ENCODE measurements around the gene PIK3R4.

The PIK3R4 gene

DNA sequence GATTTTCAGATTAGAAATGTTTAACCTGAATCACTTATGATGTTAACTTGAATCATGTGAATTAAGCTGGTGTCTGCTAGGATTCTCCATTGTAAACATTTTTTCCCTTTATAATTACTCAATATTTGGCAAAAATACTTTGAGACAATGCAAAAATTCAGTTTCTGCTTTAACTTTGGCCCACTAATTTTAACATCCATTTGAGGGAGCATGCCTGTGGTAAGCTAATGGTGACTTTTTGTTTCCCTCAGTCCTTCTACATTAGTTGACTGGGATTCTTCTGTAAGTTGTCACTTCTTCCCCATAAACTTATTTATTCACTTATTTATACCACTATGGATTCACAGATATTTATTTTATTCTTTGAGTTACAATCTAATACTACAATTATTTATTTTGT is 59.3 kb downstream of the PIK3R4 start:
- DNase-seq = no peak

DNA sequence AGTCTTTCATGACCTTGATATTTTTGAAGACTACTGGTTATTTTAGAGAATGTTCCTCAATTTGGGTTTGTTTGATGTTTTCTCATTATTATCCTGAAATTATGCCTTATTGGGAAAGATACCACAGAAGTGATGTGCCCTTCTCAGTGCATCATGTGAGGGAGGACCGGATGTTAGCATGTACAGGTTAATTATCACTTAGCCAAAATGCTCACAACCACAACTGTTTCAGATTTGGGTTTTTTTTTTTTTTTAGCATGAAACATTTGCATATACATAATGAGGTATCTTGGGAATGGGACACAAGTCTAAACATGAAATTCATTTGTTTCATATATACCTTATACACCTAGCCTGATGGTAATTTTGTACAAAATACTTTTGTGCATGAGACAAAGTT is 59.8 kb downstream of the PIK3R4 start:
- no peak for DNase-seq

DNA sequence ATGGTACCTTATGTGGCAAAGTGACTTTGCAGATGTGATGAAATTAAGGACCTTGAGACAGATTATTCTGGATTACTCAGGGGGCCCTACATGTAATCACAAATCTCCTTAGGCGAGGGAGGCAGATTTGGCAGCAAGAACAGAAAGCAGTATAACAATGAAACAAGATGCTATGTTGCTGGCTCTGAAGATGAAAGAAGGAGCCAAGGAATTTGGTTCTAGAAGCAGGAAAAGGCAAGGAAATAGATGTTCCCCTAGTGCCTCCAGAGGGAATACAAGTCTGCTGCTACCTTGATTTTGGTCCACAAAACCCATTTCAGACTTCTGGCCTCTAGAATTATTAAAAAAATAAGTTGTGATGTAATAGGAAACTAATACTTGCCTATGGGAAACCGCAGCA is 64.5 kb downstream of the PIK3R4 start:
- no peak for DNase-seq

DNA sequence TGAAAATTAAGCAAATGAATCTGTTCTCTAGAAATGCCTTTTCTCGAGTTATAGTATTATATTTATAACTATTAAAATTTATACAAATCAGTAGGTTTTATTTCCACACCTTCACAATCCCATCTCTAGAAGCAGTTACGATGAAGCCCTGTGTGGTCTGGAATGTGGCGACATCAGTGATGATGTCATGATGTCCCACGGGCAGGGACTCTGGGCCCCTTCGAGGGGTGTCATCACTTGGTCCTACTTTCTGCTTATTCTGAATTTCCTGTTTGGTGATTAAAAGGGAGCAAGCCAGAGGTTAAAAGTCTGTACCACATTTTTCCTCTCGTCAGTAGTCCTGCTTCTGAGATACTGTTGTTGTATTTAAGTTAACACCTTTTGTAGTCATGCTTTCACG is 67.4 kb downstream of the PIK3R4 start:
- DNase-seq = no peak

DNA sequence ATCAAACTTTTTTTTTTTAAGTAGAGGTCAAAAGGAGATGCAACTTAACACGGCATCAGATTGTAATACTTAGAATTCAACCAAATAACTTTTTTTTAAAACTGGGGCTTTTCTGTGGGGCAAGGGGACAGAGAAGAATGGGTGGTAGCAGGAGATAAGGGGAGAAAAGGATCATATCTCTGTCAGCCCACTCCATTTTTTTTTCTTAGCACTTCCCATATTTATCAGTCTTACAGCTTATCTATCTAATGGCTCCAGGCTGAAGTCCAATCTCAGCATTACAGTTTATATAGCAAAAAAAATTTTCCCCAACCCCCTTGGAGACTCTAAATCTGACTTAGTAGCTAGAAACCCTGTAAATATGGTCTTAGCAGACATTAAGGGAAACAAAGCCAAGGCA is 69.3 kb downstream of the PIK3R4 start:
- DNase-seq = no peak

DNA sequence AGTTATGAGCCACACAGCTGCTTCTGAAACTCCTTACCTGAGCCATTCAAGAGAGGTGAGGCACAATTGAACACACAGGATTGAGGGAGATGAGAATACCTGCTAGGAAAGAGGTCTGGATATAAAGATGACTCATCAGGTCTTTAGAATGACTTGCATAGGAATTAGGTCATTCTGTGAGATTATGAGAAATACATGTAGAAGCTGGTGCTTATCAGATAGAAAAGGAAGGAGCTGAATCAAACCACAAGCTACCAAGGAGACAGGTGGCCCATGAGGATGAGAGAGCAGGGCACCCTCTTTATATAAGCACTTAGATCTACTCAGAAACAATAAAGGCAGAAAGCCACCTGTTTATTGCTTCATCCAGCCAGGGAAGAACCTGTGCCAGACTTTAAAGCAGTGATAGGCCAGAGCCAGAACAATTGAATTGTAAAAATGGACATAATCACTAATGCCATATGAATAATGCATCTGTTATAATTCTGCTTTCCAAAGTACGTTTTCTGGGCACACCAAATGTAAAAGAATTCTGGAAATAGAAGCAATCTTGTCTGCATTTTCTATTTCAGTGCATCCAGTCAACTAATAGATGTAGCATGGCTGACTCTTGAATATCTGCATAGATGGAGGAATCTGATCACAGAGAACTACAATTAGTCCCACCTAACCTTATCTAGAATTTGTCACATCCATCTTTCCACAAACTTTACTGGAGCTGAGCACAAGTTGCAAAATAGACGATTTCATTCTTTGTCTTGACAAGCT is 74.9 kb downstream of the PIK3R4 start:
- DNase-seq = no peak

DNA sequence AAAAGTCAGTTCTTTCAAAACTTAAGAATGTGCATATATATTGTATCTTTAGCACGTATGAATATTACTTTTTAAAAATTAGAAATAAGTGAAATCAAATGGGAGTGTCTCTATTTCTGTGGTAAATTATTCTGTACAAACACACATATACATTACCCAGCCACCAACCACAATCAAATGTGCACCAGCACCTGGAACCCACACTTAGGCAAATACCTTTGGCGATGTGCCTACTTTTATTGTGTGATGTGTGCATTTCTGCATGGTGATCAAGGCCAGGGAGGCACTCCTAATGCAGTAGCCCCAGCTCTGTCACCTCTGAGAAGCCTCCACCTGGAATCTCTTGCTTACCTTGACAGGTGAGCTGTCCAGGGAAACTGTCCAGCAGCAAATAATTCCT is 76.9 kb downstream of the PIK3R4 start:
- no peak for DNase-seq

DNA sequence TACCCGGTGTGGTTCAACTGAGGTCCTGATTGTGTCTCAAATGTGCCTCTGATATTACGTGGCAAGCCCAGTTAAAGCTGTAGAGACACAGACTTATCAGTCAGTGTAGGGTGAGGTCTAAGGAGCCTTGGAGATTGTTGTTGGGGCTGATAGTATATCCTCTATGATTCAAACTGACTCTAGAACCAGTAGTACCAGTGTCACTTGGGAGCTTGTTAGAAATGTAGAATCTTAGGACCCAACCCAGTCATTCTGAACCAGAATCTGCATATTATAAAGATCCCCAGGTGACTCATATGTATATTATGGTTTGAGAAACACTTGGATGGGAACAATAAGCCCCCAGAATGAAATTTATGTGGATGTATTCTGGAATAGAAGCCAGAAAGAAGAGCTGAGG is 83.5 kb downstream of the PIK3R4 start:
- no peak for DNase-seq

DNA sequence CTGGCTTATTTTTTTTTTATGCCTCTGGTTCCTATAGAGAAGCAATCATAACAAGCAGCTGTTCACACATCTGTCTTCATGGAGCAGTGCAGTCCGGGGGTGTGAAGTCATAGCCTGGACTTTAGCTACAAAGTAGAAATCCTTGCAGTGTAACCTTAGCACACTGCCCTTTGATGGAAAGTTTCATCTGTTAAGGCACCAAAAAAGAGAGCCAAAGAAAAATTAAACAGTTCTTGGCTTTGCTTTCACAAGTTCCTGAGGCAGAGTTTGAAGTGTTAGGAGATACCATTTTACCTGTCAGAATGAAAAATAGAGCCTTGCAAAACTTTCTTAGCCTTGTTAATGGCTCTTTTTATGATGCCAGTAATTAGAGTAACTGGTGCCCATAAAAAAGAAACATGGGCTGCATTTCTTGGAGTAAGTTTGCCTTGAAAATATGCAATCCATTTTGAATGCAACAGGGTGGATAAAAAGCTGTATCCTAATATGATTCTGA is 84.1 kb downstream of the PIK3R4 start:
- DNase-seq = no peak

DNA sequence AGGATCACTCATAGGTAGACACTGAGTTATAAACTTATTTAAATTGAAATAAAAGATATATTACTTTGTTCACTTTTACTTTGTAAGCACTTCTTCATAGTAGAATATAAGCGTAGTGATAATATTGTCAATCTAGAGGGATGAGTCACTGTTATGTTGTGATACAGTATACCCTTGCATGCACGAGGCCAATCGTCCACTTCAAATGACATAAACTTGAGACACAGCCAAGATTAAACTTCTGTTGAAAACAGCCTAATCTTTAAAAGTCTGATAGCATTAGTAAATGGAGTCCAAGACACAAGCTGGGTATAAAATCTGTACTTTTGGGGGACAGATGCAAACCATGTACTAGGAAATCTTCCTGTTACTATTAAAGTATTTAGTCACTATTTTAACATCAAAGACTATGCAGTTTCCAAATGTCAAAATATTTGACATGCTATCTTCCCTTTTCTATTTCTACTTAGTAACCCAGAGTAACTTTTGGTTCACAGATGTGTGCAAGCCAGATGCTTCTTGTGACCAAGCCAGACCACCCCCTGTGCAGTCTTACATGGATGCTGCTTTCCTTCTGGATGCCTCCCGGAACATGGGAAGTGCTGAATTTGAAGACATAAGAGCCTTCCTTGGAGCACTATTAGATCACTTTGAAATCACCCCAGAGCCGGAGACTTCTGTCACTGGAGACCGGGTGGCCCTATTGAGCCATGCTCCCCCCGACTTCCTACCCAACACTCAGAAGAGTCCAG is 85.3 kb downstream of the PIK3R4 start:
- DNase-seq = no peak

DNA sequence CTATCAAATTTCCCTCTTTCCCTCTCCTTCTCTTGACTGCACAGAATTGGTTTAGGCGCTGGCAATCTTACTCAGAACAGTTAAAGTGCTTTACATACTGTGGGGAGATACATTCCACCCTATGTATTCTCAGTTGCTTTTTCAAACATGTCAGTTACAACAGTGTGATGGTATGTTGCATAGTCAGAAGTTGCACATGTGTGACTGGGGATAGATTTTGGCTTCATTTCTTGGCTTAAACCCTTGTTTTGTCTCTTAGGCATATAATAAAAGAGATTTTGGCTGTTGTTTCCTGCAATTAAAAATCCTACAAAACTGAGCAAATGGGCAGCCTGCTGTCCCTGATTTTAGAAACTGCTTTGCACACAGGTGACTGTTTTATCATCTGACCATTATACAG is 86.7 kb downstream of the PIK3R4 start:
- DNase-seq = no peak

DNA sequence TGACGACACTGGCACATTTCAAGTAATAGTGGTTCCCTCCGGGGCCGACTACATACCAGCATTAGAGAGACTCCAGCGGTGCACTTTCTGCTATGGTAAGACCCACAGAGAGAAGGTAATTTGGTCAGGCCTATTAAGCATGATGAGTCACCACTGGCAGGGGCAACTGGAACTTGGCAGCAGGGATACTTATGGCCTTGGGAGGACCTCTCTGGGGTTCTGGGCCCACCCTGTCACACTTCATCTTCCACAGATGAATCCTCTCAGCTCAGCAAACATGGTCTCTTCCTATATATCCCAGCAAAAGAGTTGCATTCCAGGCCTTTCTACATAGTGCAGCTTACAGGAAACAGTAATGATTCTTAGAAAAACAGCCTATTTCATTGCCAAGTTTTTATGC is 88.0 kb downstream of the PIK3R4 start:
- no peak for DNase-seq

DNA sequence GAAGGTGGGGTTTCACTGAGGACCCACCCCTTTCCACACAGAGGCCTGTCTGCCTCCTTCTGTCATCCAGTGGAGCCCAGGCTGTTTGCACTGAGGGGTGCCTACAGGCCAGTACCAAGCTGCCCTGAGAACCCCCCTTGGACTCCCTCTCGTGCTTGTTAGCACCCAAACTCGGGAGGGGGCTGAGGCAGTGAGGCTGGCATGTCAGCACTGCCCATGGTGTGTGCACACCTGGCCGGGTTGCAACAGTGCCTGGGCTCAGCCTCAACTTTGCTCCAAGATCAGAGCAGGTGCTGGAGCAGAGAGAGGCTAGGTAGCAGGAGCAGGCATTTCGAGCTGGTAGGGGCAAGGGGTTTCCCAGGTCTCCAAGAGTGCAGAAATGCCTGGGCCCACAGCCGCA is 90.0 kb downstream of the PIK3R4 start:
- no peak for DNase-seq

DNA sequence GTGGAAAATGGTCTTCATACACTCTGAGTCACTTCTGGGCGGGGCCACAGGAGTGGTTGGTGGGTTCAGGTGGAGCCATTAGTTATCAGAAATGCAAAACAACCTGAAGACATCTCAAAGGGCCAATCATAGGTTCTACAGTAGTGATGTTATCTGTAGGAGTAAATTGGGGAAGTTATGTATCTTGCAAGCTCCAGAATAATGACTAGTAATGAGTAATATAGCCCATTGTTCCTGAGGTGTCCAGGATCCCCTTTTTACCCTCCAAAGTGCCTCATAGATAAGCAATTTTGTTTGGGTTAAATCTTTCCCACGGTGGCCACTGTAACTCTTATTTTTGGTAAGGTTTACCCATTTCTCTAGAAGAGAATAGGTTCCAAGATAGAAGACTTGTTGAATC is 91.7 kb downstream of the PIK3R4 start:
- no peak for DNase-seq

DNA sequence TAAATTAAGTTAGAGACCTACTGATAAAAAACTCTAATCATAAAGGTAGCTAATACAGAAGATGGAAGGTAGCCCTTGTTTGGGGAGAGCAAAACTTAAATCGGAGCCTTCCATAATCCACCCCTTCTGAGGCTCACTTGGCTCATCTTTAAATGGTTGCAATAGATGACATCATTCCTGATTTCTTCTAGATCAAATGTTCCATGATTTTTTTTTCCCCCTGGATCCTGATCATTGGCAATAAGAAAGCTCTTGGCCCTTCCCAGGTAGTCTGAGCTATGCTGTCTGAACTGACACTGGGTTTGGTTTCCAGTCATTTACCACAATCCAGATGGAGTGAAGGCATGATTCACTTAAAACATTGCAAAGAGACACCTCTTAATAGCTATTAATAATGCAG is 92.5 kb downstream of the PIK3R4 start:
- no peak for DNase-seq

DNA sequence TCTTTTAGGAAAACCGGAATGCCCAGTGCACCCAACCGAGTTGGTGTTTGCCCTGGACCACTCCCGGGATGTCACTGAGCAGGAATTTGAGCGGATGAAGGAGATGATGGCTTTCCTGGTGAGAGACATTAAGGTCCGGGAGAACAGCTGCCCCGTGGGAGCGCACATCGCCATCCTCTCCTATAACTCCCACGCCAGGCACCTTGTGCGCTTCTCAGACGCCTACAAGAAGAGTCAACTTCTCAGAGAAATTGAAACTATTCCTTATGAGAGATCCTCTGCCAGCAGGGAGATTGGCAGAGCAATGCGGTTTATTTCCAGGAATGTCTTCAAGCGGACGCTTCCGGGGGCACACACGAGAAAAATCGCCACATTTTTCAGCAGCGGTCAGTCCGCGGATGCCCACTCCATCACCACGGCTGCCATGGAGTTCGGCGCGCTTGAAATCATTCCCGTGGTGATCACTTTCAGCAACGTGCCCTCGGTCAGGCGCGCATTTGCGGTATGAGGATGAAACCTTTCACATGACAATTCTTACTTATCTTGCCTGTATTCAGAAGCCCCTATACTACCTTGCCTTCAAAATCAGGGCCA is 97.5 kb downstream of the PIK3R4 start:
- no peak for DNase-seq

DNA sequence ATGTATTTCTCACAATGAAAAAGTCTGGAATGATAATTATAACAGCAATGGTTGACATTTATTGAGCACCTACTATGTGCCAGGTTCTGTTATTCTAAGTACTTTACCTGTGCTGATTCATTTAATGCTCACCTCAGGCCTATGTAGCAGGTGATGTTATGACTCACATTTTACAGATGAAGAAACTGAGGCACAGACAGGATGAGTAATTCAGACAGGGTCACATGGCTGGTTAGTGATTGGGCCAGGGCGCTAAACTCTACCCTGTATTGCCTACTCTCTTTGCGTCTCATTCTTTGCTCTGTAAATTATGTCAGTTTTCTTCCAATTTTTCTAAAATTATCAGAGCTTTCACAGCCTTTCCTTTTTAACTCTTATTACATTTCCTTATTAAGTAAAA is 98.3 kb downstream of the PIK3R4 start:
- DNase-seq = no peak

DNA sequence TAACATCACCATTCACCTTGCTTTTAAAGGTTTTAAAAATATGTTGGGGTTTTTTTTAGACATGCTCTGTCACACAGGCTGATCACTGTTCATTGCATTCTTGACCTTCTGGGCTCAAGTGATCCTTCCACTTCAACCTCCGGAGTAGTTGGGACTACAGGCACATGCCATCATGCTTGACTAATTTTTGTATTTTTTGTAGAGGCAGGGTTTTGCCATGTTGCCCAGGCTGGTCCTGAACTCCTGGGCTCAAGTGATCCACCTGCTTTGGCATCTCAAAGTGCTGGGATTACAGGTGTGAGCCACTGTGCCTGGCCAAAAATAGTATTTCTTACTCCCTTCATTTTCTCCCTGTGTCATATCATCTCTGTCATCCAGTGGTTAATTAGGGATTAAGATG is 101.4 kb downstream of the PIK3R4 start:
- no peak for DNase-seq

DNA sequence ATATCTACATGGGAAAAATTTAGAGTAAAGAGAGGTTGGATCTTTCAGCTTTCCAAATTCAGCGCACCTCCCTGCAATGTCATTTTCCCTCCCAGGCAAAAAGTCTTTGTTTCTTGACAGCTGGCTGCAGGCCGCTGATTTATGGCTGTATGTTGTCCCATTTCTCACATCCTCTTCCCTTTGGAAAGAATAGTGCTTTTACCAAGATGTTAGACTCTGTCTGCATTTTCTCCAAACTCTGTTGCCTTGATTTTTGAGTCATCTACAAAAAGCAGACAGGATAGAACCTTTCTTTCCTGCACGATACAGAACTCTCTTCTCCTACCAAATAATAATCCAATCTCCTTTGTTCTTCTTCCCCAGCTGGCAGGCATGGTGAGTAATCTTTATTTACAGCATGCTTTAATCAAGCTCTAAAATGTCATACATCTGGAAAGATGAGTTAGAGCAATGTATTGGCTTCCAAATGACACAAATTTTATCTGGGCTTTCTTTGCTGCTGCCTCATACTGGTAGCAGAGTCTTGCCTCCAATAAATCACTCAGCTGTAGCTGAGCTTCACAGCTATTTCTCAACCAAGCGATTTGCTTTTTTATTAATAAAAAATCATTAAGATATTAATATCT is 101.9 kb downstream of the PIK3R4 start:
- no peak for DNase-seq

DNA sequence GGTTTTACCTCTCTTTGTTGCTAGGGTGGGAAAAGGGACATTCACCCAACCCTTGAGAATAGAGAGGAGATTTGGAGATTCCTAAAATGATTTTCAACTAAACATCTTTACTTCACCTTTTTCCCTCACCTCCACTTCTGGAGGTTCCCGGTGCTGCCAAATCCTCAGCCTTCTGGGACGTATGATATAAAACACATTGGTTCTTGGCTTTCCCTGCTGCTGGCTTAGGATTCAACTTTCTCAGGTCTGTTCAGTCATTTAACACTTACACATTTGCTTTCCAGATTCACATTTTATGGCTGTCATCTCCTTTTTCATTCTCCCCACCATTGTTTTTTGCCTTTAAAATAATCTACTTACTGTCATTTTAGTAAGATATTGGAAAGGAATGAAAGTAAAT is 106.6 kb downstream of the PIK3R4 start:
- DNase-seq = no peak

DNA sequence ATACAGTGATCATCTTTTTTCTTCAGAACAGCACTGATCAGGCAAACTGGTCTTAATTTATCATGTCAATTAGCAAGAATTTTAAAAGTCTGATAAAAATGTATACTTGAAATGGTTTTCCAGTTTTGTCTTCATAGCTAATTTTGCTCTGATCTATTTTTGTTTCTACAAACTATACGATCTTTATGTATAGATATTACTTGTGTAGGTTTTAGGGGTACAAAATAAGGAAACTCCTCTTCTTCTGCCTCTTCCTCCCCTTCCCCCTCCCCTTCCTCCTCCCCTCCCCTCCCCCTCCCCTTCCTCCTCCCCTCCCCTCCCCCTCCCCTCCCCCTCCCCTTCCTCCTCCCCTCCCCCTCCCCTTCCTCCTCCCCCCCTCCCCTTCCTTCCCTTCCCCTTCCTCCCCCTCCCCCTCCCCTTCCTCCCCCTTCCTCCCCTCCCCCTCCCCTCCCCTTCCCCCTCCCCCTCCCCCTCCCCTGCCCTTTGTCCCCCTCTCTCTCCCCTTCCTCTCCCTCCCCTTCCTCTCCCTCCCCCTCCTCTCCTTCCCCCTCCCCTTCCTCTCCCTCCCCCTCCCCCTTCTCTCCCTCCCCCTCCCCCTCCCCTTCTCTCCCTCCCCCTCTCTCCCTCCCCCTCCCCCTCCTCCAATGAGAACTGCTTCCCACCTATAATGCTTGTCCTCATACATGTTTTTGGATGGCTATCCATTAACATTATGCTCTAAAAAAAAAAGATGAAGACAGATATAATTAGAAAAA is 110.0 kb downstream of the PIK3R4 start:
- DNase-seq = no peak

DNA sequence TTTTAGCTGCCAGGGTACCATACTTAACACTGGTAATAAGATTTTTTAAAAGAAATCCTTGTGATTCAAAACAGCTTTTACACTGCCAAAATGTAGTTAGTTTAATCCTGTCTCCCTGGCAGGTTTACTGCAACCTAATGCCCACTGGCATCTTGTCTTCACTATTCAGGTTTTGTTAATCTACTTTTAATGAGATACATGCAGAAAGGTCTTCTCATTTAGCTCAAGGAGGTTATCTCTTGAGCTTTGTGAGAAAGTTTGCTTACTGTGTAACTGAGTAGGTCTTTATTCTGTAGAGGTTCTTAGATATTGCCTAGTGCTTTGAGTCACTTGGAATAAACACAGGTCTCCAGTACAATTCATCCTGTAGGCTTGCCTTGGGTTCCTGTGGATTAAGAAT is 110.7 kb downstream of the PIK3R4 start:
- no peak for DNase-seq

DNA sequence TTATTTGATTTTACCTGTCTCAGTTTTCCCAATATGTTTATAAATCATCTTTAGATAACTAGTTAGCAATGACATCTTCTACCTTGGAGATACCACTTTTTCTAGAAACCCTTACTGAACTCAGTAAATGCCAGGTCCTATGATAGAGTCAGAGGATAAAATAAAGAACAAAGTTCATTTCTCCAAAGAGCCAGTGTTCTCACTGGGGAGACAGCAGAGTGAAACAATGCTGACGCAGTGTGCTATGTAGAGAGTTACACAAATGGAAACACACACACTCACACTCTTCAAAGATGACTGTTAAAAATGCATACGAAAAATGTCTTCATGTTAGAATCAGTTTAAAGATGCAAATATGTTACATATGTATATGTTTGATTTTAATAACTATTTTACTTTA is 111.3 kb downstream of the PIK3R4 start:
- no peak for DNase-seq

Data from CD4-positive, alpha-beta T cell treated with Interleukin-4 for 4 hours (primary cell).